Left renal cortex interstitium (tissue), 4 donors: ENCODE measurements around the gene TRIM6. TPM values are rescaled to one million over a fixed set of nuclear protein-coding genes. Genes with fewer than 3 reads are reported as not detected.
"Not testable (repeated sequence)": the region's sequence is repeated elsewhere in the genome, so short reads cannot be mapped to it uniquely, and the experiment has no call there.

Experiments
- DNase-seq, 4 donors: peaks; one replicate each; pipeline ENCODE4 v3.0.0-alpha.2; 2013; ENCODE audit warnings: low read depth in 4 of 4, low spot score in 2 of 4, missing footprints in 1 of 4
- polyA plus RNA-seq, 4 donors: library from polyadenylated mRNA; unstranded; fragments of 120-200 nt; gene quantifications; one replicate each; pipeline ENCODE4 v1.2.1, GENCODE V29; 2013; ENCODE audit not compliant: insufficient read length in 4 of 4

The TRIM6 gene, protein sequence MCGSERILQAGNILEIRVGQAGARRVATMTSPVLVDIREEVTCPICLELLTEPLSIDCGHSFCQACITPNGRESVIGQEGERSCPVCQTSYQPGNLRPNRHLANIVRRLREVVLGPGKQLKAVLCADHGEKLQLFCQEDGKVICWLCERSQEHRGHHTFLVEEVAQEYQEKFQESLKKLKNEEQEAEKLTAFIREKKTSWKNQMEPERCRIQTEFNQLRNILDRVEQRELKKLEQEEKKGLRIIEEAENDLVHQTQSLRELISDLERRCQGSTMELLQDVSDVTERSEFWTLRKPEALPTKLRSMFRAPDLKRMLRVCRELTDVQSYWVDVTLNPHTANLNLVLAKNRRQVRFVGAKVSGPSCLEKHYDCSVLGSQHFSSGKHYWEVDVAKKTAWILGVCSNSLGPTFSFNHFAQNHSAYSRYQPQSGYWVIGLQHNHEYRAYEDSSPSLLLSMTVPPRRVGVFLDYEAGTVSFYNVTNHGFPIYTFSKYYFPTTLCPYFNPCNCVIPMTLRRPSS
- 10 to 100 TPM; 11.8 to 65.1 (median 35.7) TPM for polyA plus RNA-seq

DNA sequence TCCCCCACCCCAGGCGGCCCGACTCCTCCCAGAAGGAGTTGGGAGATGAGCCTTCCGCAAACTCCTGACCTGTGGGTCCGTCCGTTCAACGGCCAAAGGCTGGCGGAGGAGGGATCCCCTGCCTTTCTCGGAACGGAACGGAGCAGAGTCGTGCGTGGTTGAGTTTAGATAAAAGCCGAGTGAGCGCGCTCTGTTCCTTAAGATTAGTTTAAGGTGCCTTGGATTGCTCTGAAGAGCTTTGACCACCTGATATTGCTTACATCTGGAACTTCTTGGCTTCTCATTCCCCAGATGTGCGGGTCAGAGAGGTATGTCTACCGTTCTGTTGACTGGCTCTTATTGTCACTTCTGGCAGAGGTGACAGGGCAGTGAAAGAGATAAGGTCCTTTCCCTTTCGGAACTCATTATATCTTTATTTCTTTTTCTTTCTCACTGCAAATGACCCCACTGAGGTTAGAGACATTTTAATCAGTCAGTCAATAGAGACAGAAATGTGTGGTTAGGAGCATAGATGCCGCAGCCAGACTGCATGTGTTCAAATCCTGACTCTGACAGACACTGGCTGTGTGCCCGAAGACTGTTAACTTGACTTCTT is at the start of gene TRIM6:
TRIM6 (plus strand) TSS at position 31 of the 595 bp plus-strand sequence; CDS start at position 292, 261 bp downstream.
- DNase-seq, result peak in 1 of 4 donors; percentile 32

DNA sequence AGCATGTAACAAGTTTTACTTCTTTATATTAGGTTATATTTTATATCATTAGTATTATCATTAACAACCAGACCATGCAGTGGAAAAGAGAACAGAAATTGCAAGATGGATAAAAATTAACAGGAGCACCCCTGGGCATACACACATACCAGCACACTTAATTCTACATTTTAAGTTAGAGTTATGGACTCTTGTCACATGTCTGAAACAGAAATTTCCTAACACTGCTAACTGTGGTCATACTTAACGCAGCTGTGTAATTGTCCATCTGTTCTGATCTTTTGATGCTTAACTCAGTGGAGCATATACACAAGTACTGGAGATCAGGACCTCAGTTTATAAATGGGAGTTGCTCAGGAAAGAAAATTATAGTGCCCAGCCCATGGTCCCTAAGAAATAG is 48.5 kb upstream of the TRIM6 start:
- no peak for DNase-seq

DNA sequence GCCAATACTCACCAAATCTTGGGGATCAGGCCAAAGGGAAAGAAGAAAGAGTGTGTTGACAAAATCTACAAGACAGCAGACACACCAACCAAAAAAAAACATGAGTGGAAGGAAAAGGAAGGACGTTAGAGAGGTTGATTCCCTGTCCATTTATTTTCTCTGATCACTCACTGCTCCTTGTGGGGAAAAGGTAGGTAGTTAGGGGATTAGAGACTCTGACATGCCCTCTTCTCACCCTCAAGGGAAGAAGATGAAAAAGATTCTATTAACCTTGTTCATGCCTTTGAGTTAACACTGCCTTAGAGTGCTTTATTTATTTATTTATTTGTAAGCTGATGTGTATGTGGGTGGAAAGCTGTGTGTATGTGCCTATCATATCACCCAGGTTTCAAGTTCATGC is 48.0 kb upstream of the TRIM6 start, which contains the start of gene OR52H1:
OR52H1 (minus strand) TSS at position 101 of the 400 bp plus-strand sequence. CDS start 3,035 bp downstream, outside the sequence.
- DNase-seq, result no peak

DNA sequence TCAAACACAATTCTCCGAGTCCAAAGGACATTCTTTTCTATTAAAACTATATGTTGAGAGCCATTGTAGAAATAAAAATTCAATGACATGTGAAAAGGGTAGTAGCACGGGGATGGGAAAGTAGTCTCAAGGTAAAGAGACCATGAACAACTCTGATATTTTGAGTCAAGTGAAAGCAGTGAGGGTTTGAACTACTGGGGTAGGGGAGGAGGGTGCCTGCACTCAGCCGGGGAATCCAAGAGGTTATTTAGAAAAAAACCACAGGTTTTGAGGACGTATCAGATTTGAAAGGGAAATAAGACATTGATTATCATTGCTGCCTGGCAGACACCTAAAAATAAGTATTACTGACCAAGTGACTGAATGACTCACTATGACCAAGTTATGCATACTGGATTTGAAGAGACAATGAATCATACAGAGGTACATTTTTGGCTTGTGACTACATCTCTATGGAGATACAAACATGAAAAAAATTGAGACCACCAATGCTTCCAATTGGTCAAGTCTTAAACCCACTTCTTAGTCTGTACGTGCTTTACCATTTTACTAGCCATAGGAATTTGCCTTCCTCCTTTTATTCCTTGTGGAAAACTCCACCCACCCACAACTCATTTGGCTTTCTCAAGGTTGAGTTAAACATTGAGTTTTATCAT is 45.9 kb upstream of the TRIM6 start:
- DNase-seq, result no peak

DNA sequence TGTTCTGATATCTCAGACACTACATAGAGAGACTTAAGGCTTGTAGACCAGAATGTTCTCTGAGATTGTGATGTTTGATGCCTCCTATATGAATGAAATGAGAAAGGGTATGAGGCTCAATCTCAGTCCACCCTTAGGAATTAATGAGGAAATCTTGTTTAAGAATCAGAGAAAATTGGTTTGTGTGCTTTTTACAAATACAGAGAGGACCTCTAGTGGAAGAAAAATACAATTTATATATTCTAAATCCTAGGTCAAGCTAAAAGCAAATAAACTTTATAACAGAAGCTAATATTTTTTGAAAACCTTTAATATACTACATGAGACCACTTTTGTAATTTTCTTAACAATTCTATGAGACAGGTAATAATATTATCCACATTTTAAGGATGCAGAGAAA is 43.1 kb upstream of the TRIM6 start:
- no peak for DNase-seq

DNA sequence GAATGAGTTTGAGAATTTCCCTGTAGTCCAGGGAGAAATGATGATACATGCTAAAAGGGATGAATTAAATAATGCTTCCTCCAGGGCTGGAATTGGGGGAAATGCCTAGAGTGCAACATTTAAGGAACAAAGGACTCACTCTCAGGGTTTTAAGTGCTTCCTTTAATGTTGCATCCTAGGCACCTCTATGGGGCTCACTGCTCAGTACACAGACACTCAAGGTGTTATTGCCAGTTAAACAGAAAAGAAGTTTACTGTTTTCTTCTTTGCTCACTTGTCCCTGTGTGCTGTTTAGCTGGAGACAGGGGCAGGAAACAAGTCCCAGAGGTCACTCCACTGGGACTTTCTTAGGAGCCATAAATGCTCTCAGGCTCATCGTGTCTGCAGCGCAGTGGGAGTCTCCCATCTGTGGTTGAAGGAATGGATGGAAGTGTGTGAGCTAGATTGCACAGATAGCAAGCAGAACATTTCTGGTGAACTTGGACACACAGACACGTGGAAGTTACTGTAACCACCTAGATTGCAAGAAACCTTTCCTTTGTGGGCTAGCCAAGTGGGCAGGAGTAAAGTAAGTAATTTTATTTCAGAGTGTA is 39.7 kb upstream of the TRIM6 start:
- DNase-seq, result no peak

DNA sequence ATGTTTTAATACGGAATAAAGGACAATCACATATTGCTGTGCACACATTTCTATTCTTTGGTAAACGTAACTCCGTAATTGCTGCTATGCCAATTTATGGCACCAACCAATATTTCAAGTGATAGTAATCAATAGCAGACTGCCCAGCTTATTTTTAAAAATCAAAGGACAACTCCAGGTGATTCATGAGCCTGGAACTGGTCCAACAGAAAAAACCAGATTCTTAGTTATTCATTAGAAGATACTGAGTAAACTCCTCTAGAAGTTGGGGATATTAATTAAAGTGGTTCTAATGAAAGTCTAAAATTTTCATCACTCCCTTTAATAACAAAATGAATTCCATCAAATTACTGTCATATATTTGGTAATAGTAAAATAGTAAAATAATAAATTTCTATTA is 38.7 kb upstream of the TRIM6 start:
- no peak for DNase-seq

DNA sequence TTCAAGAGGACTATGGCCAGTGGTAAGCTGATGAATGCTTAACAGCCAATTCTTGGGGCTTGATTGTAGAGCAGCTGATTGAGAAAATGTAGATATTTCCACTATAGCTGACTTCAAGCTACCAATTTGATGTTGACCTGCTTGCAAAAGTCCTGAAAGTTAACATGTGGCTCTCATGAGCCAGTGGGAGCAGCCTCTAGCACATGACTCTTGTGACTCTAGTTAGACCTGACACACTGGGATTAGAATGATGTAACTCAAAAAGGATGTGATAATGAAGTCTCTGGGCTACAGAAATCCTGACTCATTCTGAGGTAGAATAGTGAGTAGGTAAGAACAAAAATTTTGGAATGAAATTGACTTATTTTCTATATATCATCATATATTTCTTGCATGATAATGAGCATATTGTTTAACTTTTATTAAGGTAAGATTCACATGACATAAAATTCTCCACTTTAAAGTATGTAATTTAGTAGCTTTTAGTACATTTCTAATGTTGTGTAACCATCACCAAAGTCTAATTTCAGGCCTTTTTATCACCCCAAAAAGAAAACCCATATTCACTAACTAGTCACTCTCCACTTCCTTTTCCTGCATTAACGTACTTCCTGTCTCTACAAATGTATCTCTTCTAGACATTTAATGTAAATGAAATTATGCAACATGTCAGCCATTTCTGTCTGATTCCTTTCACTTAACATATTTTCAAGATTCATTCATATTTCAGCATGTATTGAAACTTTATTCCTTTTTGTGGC is 32.0 kb upstream of the TRIM6 start:
- DNase-seq, result no peak

DNA sequence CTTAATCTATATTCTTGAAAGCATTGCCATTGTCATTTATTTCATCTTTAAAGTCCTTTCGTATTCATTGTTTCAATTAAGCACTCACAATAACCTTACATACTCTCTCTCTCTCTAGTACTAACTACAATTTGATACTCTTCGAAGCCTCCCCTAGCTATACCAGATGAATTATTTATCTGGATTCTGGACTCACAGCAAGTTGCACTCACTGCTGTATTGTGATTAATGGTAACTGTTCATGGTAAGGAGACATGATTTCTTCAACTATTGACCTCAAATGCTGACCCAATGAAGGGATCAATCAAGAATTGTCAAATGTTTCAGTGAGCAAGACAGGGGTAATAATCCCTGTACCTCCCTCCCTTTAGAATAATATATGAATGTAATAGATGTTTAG is 21.8 kb upstream of the TRIM6 start:
- DNase-seq, result no peak

DNA sequence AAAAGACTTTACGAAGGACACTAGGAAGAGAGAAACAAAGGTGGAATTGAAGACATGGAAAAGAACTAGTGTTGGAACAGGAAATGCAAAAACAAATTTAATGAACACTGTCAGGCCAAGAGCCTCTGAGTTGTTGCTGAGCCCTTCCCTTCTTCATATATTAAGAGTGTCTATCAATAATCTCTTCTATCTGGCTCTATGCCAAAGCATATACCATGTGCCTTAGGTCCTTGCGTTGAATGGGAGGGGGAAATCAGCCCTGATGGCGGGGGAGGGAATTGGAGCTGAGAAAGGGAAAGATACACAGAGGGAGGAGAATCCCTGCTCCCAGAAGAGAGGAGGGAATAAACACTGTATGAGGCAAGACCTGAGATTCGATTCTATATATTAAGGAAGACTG is 21.3 kb upstream of the TRIM6 start:
- DNase-seq, result no peak

DNA sequence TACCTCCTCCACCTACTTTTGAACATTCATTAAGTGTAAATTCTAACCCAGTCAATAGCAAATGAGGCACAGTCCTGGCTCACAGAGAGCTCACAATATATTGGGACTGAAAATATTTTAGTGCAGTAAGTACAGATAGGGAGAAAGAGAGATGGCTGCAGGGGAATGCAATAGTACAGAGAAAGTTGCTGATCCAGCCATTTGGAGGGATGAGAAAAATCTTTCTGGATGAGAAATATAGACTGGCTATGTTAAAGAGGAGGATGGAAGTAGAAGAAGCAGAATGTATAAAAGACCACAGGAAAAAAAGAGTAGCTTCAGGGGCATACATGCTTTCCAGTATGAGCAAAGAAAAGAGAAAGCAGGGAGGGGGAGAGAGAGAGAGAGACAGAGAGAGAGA is 19.3 kb upstream of the TRIM6 start:
- no peak for DNase-seq

DNA sequence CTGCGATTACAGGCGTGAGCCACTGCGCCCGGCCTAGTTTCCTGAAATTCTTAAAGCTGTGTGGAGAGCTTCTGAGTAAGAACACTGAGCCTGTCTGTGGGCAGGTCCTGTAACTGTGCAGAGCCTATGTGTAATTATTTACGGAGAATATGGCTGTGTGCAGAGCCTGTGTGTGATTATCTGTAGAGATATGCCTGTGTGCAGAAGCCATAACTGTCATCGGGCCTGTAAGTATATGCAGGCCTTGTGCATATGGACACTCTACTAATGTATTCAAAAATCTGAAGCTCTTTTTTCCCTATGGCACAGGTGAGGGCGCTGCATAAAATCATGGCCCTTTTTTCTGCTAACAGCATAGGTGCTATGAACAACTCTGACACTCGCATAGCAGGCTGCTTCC is 15.9 kb upstream of the TRIM6 start, which contains the start of gene OR52B6:
OR52B6 (plus strand) TSS at position 301 of the 400 bp plus-strand sequence; CDS start at position 301, 0 bp downstream.
- DNase-seq, result no peak

DNA sequence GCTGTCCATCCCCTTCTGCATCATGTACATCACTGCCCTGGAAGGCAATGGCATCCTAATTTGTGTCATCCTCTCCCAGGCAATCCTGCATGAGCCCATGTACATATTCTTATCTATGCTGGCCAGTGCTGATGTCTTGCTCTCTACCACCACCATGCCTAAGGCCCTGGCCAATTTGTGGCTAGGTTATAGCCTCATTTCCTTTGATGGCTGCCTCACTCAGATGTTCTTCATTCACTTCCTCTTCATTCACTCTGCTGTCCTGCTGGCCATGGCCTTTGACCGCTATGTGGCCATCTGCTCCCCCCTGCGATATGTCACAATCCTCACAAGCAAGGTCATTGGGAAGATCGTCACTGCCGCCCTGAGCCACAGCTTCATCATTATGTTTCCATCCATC is 15.4 kb upstream of the TRIM6 start:
- no peak for DNase-seq

DNA sequence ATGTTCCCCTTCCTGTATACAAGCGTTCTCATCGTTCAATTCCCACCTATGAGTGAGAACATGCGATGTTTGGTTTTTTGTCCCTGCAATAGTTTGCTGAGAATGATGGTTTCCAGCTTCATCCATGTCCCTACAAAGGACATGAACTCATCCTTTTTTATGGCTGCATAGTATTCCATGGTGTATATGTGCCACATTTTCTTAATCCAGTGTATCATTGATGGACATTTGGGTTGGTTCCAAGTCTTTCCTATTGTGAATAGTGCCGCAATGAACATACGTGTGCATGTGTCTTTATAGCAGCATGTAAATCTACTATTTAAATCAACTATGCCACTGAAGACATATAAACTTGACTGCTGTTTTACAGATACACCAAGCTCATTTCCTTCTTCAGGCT is 12.0 kb upstream of the TRIM6 start:
- DNase-seq, result not testable (repeated sequence)

DNA sequence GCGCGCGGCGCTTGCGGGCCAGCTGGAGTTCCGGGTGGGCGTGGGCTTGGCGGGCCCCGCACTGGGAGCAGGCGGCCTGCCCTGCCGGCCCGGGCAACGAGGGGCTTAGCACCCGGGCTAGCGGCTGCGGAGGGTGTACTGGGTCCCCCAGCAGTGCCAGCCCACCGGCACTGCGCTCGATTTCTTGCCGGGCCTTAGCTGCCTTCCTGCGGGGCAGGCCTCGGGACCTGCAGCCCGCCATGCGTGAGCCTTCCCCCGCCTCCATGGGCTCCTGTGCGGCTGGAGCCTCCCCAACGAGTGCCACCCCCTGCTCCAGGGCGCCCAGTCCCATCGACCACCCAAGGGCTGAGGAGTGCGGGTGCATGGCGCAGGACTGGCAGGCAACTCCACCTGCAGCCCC is 6.5 kb upstream of the TRIM6 start:
- DNase-seq, result not testable (repeated sequence)

DNA sequence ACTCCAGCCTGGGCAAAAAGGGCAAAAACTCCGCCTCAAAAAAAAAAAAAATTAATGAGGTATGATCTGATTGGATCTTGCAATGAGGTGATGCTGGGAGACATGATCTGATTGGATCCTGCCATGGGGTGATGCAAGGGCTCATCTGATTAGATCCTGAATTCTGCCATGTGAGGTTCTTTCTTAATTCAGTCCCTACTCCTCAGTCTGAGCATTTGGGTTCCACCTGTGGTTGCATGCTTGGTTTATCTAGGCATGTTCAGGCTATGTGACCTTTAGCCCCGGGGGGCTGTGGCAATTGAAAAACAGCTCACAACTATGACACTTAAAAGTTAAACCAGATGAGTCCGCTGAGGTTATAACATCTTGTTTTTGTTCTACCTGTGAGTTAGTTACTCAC is 4.8 kb upstream of the TRIM6 start:
- DNase-seq, result no peak

DNA sequence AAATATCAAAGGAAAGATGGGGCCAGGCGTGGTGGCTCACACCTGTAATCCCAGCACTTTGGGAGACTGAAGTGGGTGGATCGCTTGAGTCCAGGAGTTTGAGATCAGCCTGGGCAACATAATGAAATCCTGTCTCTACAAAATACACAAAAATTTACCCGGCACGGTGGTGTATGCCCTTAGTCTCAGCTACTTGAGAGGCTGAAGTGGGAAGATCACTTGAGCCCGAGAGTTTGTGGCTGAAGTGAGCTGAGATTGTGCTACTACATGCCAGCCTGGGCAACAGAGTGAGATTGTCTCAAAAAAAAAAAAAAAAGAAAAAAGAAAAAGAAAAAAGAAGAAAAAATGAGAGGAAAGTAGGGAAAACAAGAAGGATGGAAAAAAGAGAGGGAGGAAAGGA is 3.8 kb upstream of the TRIM6 start:
- DNase-seq, result no peak

DNA sequence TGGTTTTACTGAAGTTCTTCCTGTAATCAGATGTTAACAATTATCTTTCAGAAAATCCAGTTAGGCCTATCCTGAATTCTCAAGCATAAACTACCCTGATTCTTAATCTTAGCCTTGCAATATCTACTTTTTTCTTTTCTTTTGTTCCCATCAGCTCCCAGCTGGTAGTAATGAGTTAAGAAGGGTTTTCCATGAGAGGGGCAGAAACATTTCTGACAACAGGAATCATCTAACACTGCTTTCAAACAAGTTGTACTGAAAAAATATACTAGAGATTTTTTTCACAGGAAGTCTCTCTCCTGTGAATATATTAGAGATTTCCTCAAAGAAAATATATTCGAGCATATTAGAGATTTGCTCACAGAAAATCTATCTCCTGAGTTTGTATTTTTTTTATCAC is 3.3 kb upstream of the TRIM6 start:
- no peak for DNase-seq

DNA sequence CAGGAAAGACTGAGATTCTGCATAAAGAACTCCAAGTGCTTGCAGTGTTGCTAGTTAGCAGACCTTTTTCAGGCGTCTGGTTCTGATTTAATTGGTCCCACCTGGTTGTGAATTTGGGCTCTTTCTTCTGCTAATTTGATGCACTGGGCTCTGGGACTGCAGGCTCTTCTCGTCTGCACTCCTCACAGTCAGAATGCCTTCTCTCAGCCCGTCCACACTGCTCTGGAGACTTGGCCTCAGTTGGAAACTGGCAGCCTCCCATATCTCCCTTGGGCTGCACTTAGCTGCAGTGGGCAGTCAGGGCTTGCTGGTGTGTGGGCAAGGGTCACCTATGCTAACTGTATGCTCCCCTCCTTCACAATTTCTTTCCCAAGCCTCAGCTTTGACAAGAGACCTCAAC is 1.5 kb downstream of the TRIM6 start:
- DNase-seq, result no peak

DNA sequence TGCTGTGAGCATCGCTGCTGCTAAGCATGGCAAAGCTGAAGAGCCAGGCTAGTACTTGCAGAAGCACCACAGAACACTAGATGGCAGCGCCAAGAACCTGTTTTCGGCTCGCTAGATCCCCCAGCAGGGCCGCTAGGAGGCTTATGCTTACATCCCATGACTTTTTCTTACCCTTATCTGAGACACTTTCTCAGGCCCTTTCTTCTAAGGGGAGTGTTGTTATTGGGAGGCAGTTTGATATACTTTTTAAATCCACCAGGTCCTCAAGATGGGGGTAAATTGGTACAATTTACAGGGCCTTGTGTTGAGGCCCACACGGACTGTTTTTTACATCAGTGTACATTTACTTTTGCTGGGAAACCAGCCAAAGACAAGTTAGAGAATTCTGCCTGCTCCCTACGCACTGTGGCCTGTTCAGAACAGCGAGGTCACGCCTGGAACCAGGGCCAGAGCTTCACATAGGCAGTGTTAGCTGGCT is 4.0 kb downstream of the TRIM6 start:
- DNase-seq, result peak in 1 of 4 donors; percentile 49
